Neural cell (in vitro differentiated cells): Measurements from ENCODE around the gene PDYN. TPM values are rescaled to one million over a fixed set of nuclear protein-coding genes. Genes with fewer than 3 reads are reported as not detected.

Source experiments
- H2AFZ ChIP-seq: fragments of 200-600, 300-800 bp; sonication (generic), shearing (Covaris generic); 2 replicates; pipeline ENCODE4 v1.6.0; 2014; ENCODE audit warnings: low read depth, mild to moderate bottlenecking, antibody characterized with exemption, low read length, moderate library complexity
- H3F3A ChIP-seq: fragments of 200-600 bp; shearing (Covaris generic); 2 replicates; pipeline ENCODE4 v1.6.1; 2016; ENCODE audit warnings: mild to moderate bottlenecking, moderate library complexity, mixed read lengths, antibody characterized with exemption, low read length; ENCODE audit not compliant: insufficient read depth, poor library complexity, severe bottlenecking
- H3K27ac ChIP-seq: fragments of 200-600, 300-800 bp; sonication (generic), shearing (Covaris generic); 2 replicates; pipeline ENCODE4 v1.5.1; 2014; ENCODE audit warnings: mild to moderate bottlenecking, low read length, moderate library complexity
- H3K27me3 ChIP-seq: fragments of 300-800, 200-600 bp; sonication (generic), shearing (Covaris generic); 2 replicates; pipeline ENCODE4 v1.6.0; 2014; ENCODE audit warnings: mild to moderate bottlenecking, low read depth, low read length, moderate library complexity; ENCODE audit not compliant: insufficient read depth
- H3K36me3 ChIP-seq: fragments of 300-800, 200-600 bp; sonication (generic), shearing (Covaris generic); 2 replicates; pipeline ENCODE4 v1.5.1; 2014; ENCODE audit warnings: mild to moderate bottlenecking, antibody characterized with exemption, low read length, moderate library complexity; ENCODE audit not compliant: insufficient read depth
- H3K4me2 ChIP-seq: fragments of 300-800, 200-600 bp; sonication (generic), shearing (Covaris generic); 2 replicates; pipeline ENCODE4 v1.6.0; 2014; ENCODE audit warnings: mild to moderate bottlenecking, low read length
- H3K4me3 ChIP-seq: fragments of 300-800, 200-600 bp; sonication (generic), shearing (Covaris generic); 2 replicates; pipeline ENCODE4 v1.5.1; 2014; ENCODE audit warnings: mild to moderate bottlenecking, low read length, moderate library complexity
- H3K79me2 ChIP-seq: fragments of 200-600 bp; shearing (Covaris generic); replicated peaks from 2 replicates; pipeline ENCODE4 v1.6.0; 2014; ENCODE audit warnings: mild to moderate bottlenecking, low read length, moderate library complexity; ENCODE audit not compliant: insufficient read depth
- H3K9ac ChIP-seq: fragments of 300-800, 200-600 bp; sonication (generic), shearing (Covaris generic); 2 replicates; pipeline ENCODE4 v1.6.1; 2016; ENCODE audit warnings: mild to moderate bottlenecking, low read length, mixed read lengths
- H3K9me2 ChIP-seq: fragments of 200-600 bp; shearing (Covaris generic); 2 replicates; pipeline ENCODE4 v1.6.1; 2016; ENCODE audit warnings: mild to moderate bottlenecking, low read length, mixed read lengths; ENCODE audit not compliant: insufficient read depth
- H3K9me3 ChIP-seq: fragments of 200-600, 300-800 bp; sonication (generic), shearing (Covaris generic); 2 replicates; pipeline ENCODE4 v1.6.1; 2016; ENCODE audit warnings: mild to moderate bottlenecking, mixed run types, low read length, moderate library complexity, mixed read lengths
- H4K20me1 ChIP-seq: fragments of 200-600 bp; shearing (Covaris generic); 2 replicates; pipeline ENCODE4 v1.6.1; 2016; ENCODE audit warnings: mild to moderate bottlenecking, mixed run types; ENCODE audit not compliant: insufficient read depth
- EP300 ChIP-seq: fragments of 450-650 bp; conservative IDR thresholded peaks from 2 replicates; pipeline ENCODE4 v1.6.1; 2014; ENCODE audit warnings: antibody characterized with exemption, mild to moderate bottlenecking, moderate library complexity; ENCODE audit not compliant: poor library complexity, severe bottlenecking
- EZH2 ChIP-seq: fragments of 200-600, 300-800 bp; shearing (Covaris generic), sonication (generic); IDR thresholded peaks from 2 replicates; pipeline ENCODE4 v1.6.1; 2014; ENCODE audit warnings: antibody characterized with exemption, low read length, borderline replicate concordance, mild to moderate bottlenecking; ENCODE audit not compliant: insufficient read depth, poor library complexity, severe bottlenecking
- MXI1 ChIP-seq: fragments of 450-650 bp; conservative IDR thresholded peaks from 2 replicates; pipeline ENCODE4 v1.6.1; 2014; ENCODE audit warnings: antibody characterized with exemption, mild to moderate bottlenecking; ENCODE audit not compliant: poor library complexity, severe bottlenecking
- POLR2AphosphoS5 ChIP-seq: IDR thresholded peaks from 2 replicates; pipeline ENCODE4 v1.6.1; 2012
- RAD21 ChIP-seq: fragments of 450-650 bp; conservative IDR thresholded peaks from 2 replicates; pipeline ENCODE4 v1.6.1; 2014; ENCODE audit warnings: antibody characterized with exemption, mild to moderate bottlenecking, moderate library complexity
- SMC3 ChIP-seq: fragments of 450-650 bp; conservative IDR thresholded peaks from 2 replicates; pipeline ENCODE4 v1.6.1; 2014; ENCODE audit warnings: antibody characterized with exemption, mild to moderate bottlenecking, moderate library complexity; ENCODE audit not compliant: poor library complexity
- TAF1 ChIP-seq: IDR thresholded peaks from 2 replicates; pipeline ENCODE4 v1.6.1; 2012; ENCODE audit warnings: low read depth
- polyA plus RNA-seq: library from polyadenylated mRNA; depleted of rRNA; stranded (reverse); fragments of >200 nt; gene quantifications from 2 replicates; pipeline ENCODE4 v1.2.3, GENCODE V29; 2014
- TF ChIP-seq, protein P1 (sequence below): IDR thresholded peaks from 2 replicates; pipeline ENCODE4 v1.6.1; 2012; ENCODE audit warnings: borderline replicate concordance
- TF ChIP-seq, protein P2 (sequence below): fragments of 450-650 bp; IDR thresholded peaks from 2 replicates; pipeline ENCODE4 v1.5.1; 2014; ENCODE audit warnings: antibody characterized with exemption, mild to moderate bottlenecking, moderate library complexity; ENCODE audit not compliant: poor library complexity, severe bottlenecking

The PDYN gene
- polyA plus RNA-seq, 1 donor from 2014 or later = 17.3 TPM

- no peak overlapping the region for H2AFZ ChIP-seq
- H3K36me3 ChIP-seq = no peaks in the 10 kb centered on the region
- H3K4me2 ChIP-seq = no peak overlapping the region
- no peaks in the 10 kb centered on the region for H4K20me1 ChIP-seq
- no peak for TF ChIP-seq MXI1
- no peak for TF ChIP-seq EP300
- TF ChIP-seq, protein P1, sequence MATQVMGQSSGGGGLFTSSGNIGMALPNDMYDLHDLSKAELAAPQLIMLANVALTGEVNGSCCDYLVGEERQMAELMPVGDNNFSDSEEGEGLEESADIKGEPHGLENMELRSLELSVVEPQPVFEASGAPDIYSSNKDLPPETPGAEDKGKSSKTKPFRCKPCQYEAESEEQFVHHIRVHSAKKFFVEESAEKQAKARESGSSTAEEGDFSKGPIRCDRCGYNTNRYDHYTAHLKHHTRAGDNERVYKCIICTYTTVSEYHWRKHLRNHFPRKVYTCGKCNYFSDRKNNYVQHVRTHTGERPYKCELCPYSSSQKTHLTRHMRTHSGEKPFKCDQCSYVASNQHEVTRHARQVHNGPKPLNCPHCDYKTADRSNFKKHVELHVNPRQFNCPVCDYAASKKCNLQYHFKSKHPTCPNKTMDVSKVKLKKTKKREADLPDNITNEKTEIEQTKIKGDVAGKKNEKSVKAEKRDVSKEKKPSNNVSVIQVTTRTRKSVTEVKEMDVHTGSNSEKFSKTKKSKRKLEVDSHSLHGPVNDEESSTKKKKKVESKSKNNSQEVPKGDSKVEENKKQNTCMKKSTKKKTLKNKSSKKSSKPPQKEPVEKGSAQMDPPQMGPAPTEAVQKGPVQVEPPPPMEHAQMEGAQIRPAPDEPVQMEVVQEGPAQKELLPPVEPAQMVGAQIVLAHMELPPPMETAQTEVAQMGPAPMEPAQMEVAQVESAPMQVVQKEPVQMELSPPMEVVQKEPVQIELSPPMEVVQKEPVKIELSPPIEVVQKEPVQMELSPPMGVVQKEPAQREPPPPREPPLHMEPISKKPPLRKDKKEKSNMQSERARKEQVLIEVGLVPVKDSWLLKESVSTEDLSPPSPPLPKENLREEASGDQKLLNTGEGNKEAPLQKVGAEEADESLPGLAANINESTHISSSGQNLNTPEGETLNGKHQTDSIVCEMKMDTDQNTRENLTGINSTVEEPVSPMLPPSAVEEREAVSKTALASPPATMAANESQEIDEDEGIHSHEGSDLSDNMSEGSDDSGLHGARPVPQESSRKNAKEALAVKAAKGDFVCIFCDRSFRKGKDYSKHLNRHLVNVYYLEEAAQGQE = no peak
- no peak for TF ChIP-seq RAD21
- TF ChIP-seq POLR2AphosphoS5 = no peak
- no peak for TF ChIP-seq SMC3
- TF ChIP-seq, protein P2, sequence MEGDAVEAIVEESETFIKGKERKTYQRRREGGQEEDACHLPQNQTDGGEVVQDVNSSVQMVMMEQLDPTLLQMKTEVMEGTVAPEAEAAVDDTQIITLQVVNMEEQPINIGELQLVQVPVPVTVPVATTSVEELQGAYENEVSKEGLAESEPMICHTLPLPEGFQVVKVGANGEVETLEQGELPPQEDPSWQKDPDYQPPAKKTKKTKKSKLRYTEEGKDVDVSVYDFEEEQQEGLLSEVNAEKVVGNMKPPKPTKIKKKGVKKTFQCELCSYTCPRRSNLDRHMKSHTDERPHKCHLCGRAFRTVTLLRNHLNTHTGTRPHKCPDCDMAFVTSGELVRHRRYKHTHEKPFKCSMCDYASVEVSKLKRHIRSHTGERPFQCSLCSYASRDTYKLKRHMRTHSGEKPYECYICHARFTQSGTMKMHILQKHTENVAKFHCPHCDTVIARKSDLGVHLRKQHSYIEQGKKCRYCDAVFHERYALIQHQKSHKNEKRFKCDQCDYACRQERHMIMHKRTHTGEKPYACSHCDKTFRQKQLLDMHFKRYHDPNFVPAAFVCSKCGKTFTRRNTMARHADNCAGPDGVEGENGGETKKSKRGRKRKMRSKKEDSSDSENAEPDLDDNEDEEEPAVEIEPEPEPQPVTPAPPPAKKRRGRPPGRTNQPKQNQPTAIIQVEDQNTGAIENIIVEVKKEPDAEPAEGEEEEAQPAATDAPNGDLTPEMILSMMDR = no peak
- H3K9ac ChIP-seq = peak overlapping the region; percentile 21
- H3K9me3 ChIP-seq = no peaks in the 10 kb centered on the region
- H3K79me2 ChIP-seq = no peaks in the 10 kb centered on the region
- no peaks in the 10 kb centered on the region for H3K9me2 ChIP-seq
- H3F3A ChIP-seq = no peaks in the 10 kb centered on the region
- H3K4me3 ChIP-seq = no peak overlapping the region
- H3K27ac ChIP-seq = peak overlapping the region; percentile 81
- no peaks in the 10 kb centered on the region for H3K27me3 ChIP-seq
Observed at GRCh38 chr20:1973601-1974440, 20.0 kb downstream of the PDYN start.

DNA sequence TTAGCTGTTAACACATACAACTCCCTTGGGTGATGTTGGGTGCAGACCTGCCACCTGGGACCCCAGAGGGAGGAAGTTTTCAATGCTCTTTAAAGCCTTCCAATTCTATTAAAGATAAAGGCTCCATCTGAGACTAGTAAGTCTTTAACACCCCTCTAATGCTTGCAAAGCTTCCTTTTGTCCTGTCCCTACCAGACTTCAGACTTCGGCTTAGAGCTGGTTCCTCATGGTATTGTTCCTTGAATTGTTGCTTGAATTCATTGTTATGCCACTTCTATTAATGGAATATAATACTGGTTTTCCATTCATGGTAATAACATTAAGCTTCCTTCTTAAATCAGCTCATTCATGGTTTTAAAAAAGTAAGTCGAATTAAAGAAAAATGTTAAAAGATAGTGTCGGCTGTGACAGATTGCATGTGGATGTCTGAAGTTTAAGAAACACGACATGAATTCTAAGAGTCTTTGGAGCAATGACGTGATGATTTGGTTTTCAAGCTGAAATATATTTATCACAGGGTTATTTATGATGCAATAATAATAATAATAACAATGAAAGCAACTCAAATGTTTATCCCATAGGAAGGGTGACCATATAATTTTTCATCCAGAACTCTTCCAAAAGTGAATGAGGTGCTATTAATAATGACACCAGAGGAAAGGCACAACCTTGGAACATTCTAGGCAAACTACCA lies 21.8 kb downstream of the PDYN start:
- Histone ChIP-seq H2AFZ (no peak overlapping the region), H3K9me3 (no peaks in the 10 kb centered on the region), H3K27ac (no peak overlapping the region), H3K4me2 (no peak overlapping the region), H3K9ac (no peak overlapping the region), H3K9me2 (no peaks in the 10 kb centered on the region), H3K4me3 (no peak overlapping the region), H3K79me2 (no peaks in the 10 kb centered on the region), H4K20me1 (no peaks in the 10 kb centered on the region), H3K36me3 (no peaks in the 10 kb centered on the region), H3K27me3 (no peaks in the 10 kb centered on the region), H3F3A (no peaks in the 10 kb centered on the region)
- no peak for TF ChIP-seq EZH2
- TF ChIP-seq, protein P2 = no peak
- TF ChIP-seq MXI1 = no peak
- TF ChIP-seq TAF1 = no peak
- no peak for TF ChIP-seq EP300
- TF ChIP-seq RAD21 = no peak
- TF ChIP-seq POLR2AphosphoS5 = no peak
- no peak for TF ChIP-seq SMC3
- TF ChIP-seq, protein P1 = no peak
